Measurements from ENCODE around the gene SPATC1L. TPM values are rescaled to one million over a fixed set of nuclear protein-coding genes. Genes with fewer than 3 reads are reported as not detected.

SPATC1L gene
- total and polyA plus RNA-seq, 2 donors (not counting 1 experiment from before 2014, with no cell fraction given) = 11.4 to 15.4 TPM

DNA sequence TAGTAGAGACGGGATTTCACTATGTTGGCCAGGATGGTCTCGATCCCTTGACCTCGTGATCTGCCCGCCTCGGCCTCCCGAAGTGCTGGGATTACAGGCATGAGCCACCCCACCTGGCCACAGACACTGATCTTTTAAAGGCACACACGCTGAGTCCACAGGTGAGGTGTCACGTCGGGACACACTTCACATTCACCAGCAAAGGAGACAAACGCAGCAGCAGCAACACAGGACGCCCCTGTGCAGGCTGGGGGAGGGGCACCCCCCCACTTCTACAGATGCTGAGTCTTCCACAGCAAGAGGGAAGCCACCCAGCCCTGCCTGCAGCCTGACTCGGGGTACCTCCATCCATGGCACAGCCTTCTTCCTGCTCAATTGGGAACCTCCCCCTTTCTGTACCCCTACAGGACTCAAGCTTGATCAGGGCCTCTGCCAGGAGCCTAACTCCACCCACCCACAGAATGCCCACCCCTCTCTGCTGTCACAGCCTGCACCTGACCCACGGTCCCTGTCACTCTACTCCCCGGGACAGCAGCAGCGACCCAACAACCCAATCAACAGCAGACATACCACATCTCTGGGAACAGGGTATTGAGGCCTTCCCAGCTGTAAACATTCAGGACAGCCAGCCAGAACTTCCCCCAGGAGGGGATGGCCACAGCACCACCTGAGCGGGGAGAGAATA, 34.8 kb upstream of the SPATC1L start:
- Mint-ChIP-seq H3K4me3 (no peak overlapping the region), H3K4me1 (no peaks in the 10 kb centered on the region), H3K9me3 (ENCODE audit: insufficient read depth) (no peaks in the 10 kb centered on the region), H3K27me3 (no peaks in the 10 kb centered on the region), H3K27ac (no peak overlapping the region)
- Histone ChIP-seq H3K36me3 (replicated peaks in 1 of 2; ENCODE audit: control extremely low read depth in 1 of 2, control insufficient read depth in 1 of 2, extremely low read depth in 1 of 2, insufficient read depth in 2 of 2, low read length in 1 of 2) (peaks cover 0 to 2% of the 10 kb centered on the region in 2 experiments), H3K4me3 (ENCODE audit: control extremely low read depth in 1 of 5, extremely low read depth in 1 of 5, insufficient read depth in 1 of 5, low read depth in 2 of 5, low read length in 4 of 5) (no peak overlapping the region), H3K9me3 (ENCODE audit: control extremely low read depth in 1 of 3, control insufficient read depth in 2 of 3, insufficient read depth in 1 of 3, low read length in 2 of 3) (no peaks in the 10 kb centered on the region), H3K79me2 (ENCODE audit: control insufficient read depth, insufficient read depth, low read length) (peaks cover 29% of the 10 kb centered on the region), H2AFZ (ENCODE audit: insufficient read depth, low read depth, low read length, poor library complexity, severe bottlenecking) (no peak overlapping the region), H3K9ac (ENCODE audit: low read length) (no peak overlapping the region), H3K27me3 (replicated peaks in 1 of 4; ENCODE audit: control extremely low read depth in 1 of 4, control insufficient read depth in 3 of 4, insufficient read depth in 4 of 4, low read length in 3 of 4) (no peaks in the 10 kb centered on the region), H3K4me1 (ENCODE audit: control insufficient read depth in 2 of 2, insufficient read depth in 2 of 2, low read length in 2 of 2) (no peaks in the 10 kb centered on the region), H3K27ac (ENCODE audit: low read length in 2 of 2) (no peak overlapping the region), H4K20me1 (ENCODE audit: control insufficient read depth, insufficient read depth, low read length, poor library complexity, severe bottlenecking) (no peaks in the 10 kb centered on the region), H3K4me2 (replicated peaks; ENCODE audit: low read depth, low read length, poor library complexity, severe bottlenecking) (no peak overlapping the region)
- ChIA-PET POLR2A (no interaction called here), CTCF (no interaction called here)
- TF ChIP-seq, protein P1, sequence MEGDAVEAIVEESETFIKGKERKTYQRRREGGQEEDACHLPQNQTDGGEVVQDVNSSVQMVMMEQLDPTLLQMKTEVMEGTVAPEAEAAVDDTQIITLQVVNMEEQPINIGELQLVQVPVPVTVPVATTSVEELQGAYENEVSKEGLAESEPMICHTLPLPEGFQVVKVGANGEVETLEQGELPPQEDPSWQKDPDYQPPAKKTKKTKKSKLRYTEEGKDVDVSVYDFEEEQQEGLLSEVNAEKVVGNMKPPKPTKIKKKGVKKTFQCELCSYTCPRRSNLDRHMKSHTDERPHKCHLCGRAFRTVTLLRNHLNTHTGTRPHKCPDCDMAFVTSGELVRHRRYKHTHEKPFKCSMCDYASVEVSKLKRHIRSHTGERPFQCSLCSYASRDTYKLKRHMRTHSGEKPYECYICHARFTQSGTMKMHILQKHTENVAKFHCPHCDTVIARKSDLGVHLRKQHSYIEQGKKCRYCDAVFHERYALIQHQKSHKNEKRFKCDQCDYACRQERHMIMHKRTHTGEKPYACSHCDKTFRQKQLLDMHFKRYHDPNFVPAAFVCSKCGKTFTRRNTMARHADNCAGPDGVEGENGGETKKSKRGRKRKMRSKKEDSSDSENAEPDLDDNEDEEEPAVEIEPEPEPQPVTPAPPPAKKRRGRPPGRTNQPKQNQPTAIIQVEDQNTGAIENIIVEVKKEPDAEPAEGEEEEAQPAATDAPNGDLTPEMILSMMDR (IDR thresholded peaks at IDR 0.05) = no peak
- no peak for TF ChIP-seq EZH2 (IDR thresholded peaks at IDR 0.05; ENCODE audit: borderline replicate concordance, insufficient read depth, low read depth, low read length, poor library complexity, severe bottlenecking)
- intact Hi-C loops (cut with micrococcal nuclease) = no loop called here
- 94% methylated on average over 14 of the region's 16 CpGs for WGBS (ENCODE audit: insufficient coverage)
- ATAC-seq (ENCODE audit: low read depth) (no peak), DNase-seq (no peak)

DNA sequence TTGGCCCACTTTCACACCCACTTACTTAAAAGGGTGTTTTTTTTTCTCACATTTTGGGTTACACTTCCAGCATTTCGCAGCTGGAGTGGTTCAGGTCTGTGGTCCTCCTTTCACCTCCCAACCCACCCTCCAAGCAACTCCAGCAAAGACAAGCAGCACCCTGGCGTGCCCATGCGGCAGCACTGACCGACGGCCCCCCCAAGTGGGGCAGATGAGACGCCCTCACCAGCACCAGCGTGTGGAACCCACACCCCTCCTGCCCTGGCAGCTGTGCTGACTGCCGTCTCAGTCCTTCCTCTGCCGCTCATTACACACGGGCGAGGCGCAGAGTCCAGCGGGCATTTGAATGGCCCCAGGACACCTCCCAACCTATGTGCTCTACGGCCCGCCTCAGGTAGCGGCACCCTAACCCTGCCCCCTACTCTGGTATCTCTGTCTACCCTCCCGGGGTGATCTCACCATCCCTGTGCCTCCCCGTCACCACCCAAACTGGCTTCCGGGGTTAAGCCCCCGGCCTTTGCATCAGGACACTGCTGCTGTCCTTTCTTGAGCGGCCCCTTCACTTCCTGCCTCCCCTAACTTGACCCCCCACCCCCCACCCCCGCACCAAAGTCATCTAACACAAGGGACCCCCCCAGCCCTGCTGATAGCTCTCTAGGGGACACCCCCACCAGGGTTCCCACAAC, 33.4 kb upstream of the SPATC1L start:
- H3K27ac Mint-ChIP-seq = no peak overlapping the region
- no peaks in the 10 kb centered on the region for H3K27me3 Mint-ChIP-seq
- Histone ChIP-seq H3K27me3 (replicated peaks in 1 of 4; ENCODE audit: control extremely low read depth in 1 of 4, control insufficient read depth in 3 of 4, insufficient read depth in 4 of 4, low read length in 3 of 4) (no peaks in the 10 kb centered on the region), H3K36me3 (replicated peaks in 1 of 2; ENCODE audit: control extremely low read depth in 1 of 2, control insufficient read depth in 1 of 2, extremely low read depth in 1 of 2, insufficient read depth in 2 of 2, low read length in 1 of 2) (peaks cover 0 to 2% of the 10 kb centered on the region in 2 experiments), H2AFZ (ENCODE audit: insufficient read depth, low read depth, low read length, poor library complexity, severe bottlenecking) (no peak overlapping the region), H3K9me3 (ENCODE audit: control extremely low read depth in 1 of 3, control insufficient read depth in 2 of 3, insufficient read depth in 1 of 3, low read length in 2 of 3) (no peaks in the 10 kb centered on the region), H4K20me1 (ENCODE audit: control insufficient read depth, insufficient read depth, low read length, poor library complexity, severe bottlenecking) (no peaks in the 10 kb centered on the region), H3K4me2 (replicated peaks; ENCODE audit: low read depth, low read length, poor library complexity, severe bottlenecking) (no peak overlapping the region), H3K79me2 (ENCODE audit: control insufficient read depth, insufficient read depth, low read length) (peaks cover 22% of the 10 kb centered on the region), H3K4me3 (ENCODE audit: control extremely low read depth in 1 of 5, extremely low read depth in 1 of 5, insufficient read depth in 1 of 5, low read depth in 2 of 5, low read length in 4 of 5) (no peak overlapping the region), H3K27ac (ENCODE audit: low read length in 2 of 2) (no peak overlapping the region), H3K9ac (ENCODE audit: low read length) (no peak overlapping the region), H3K4me1 (ENCODE audit: control insufficient read depth in 2 of 2, insufficient read depth in 2 of 2, low read length in 2 of 2) (no peaks in the 10 kb centered on the region)
- no peaks in the 10 kb centered on the region for H3K9me3 Mint-ChIP-seq (ENCODE audit: insufficient read depth)
- no peak for DNase-seq
- 94% methylated on average over 20 of the region's 22 CpGs for WGBS (ENCODE audit: insufficient coverage)
- ATAC-seq (ENCODE audit: low read depth) = no peak
- TF ChIP-seq EZH2 (IDR thresholded peaks at IDR 0.05; ENCODE audit: borderline replicate concordance, insufficient read depth, low read depth, low read length, poor library complexity, severe bottlenecking) = no peak
- TF ChIP-seq, protein P1 (IDR thresholded peaks at IDR 0.05) = no peak
- H3K4me1 Mint-ChIP-seq = no peaks in the 10 kb centered on the region
- intact Hi-C loops (cut with micrococcal nuclease) = no loop called here
- H3K4me3 Mint-ChIP-seq = no peak overlapping the region
- CTCF ChIA-PET = no interaction called here
- POLR2A ChIA-PET = no interaction called here

All from B cell (primary cell).